Left renal pelvis (tissue), 4 donors: Measurements from ENCODE around the gene TRIM67. TPM values are rescaled to one million over a fixed set of nuclear protein-coding genes. Genes with fewer than 3 reads are reported as not detected.
"Not testable (repeated sequence)": the region's sequence is repeated elsewhere in the genome, so short reads cannot be mapped to it uniquely, and the experiment has no call there.

Source experiments
- DNase-seq, 4 donors: peaks; one replicate each; pipeline ENCODE4 v3.0.0-alpha.2; 2013; ENCODE audit warnings: low read depth in 4 of 4, low spot score in 3 of 4
- polyA plus RNA-seq, 4 donors: library from polyadenylated mRNA; unstranded; fragments of 120-200 nt; gene quantifications; one replicate each; pipeline ENCODE4 v1.2.1, GENCODE V29; 2013; ENCODE audit not compliant: insufficient read length in 4 of 4

Gene TRIM67
- polyA plus RNA-seq, 4 donors = 0.06 to 0.20 (median 0.12) TPM

- DNase-seq = no peak
These were observed 39.6 kb downstream of the TRIM67 start for GRCh38 chr1:231201375-231201978.

- DNase-seq = no peak
These were observed 40.2 kb downstream of the TRIM67 start for GRCh38 chr1:231201979-231202633.

GRCh38 chr1:231203259-231204057 is 41.6 kb downstream of the TRIM67 start:
- DNase-seq = no peak

- no peak for DNase-seq
These were observed 45.0 kb downstream of the TRIM67 start for GRCh38 chr1:231206856-231207255.

- DNase-seq = no peak
These were observed 45.6 kb downstream of the TRIM67 start for GRCh38 chr1:231207437-231207836.

- DNase-seq = no peak
These were observed 47.1 kb downstream of the TRIM67 start for GRCh38 chr1:231208980-231209379.

GRCh38 chr1:231209531-231209930 is 47.7 kb downstream of the TRIM67 start:
- DNase-seq = no peak

- no peak for DNase-seq
These were observed 48.3 kb downstream of the TRIM67 start for GRCh38 chr1:231210126-231210525.

- peak; percentile 57 to 74 (median 62) for DNase-seq
These were observed 49.4 kb downstream of the TRIM67 start for GRCh38 chr1:231211005-231211857.

GRCh38 chr1:231212301-231212700 is 50.4 kb downstream of the TRIM67 start:
- DNase-seq = not testable (repeated sequence)

- no peak for DNase-seq
These were observed 52.1 kb downstream of the TRIM67 start for GRCh38 chr1:231213831-231214573.

GRCh38 chr1:231214918-231215680 is 53.2 kb downstream of the TRIM67 start:
- no peak for DNase-seq

GRCh38 chr1:231215681-231216385 is 54.0 kb downstream of the TRIM67 start:
- no peak for DNase-seq

GRCh38 chr1:231216498-231216897 is 54.6 kb downstream of the TRIM67 start:
- no peak for DNase-seq

- DNase-seq = no peak
These were observed 55.2 kb downstream of the TRIM67 start for GRCh38 chr1:231217056-231217455.

GRCh38 chr1:231218078-231218477 is 56.2 kb downstream of the TRIM67 start:
- DNase-seq = no peak

GRCh38 chr1:231219422-231220401 is 57.9 kb downstream of the TRIM67 start:
- no peak for DNase-seq

- DNase-seq = no peak
These were observed 58.9 kb downstream of the TRIM67 start for GRCh38 chr1:231220801-231221200.
